ENCODE data around the gene VAV2.
A peak's percentile ranks its signal among the peaks of the same experiment; 100 is the strongest.

The VAV2 gene

GRCh38 chr9:133717113-133718031 lies 274.8 kb downstream of the VAV2 start:
- H3K4me1 ChIP-seq (ENCODE audit: insufficient read depth, low read length), result peaks cover 8% of the 10 kb centered on the region; the same call in 1 of the 2 replicates

GRCh38 chr9:133716564-133717112 lies 275.5 kb downstream of the VAV2 start:
- Histone ChIP-seq H3K27me3 (ENCODE audit: insufficient read depth, low read length) (no peaks in the 10 kb centered on the region), H3K9me3 (ENCODE audit: insufficient read depth, low read depth, low read length) (no peaks in the 10 kb centered on the region), H3K36me3 (ENCODE audit: insufficient read depth, low read length) (no peaks in the 10 kb centered on the region), H3K4me3 (ENCODE audit: low read length) (no peak overlapping the region), H3K4me1 (ENCODE audit: insufficient read depth, low read length) (peaks cover 8% of the 10 kb centered on the region; the same call in 1 of the 2 replicates), H3K27ac (ENCODE audit: low read depth, low read length) (no peak overlapping the region), H3K9ac (ENCODE audit: low read depth, low read length) (no peak overlapping the region)
- WGBS, result 82% methylated on average over 8 of the region's 8 CpGs

More at GRCh38 chr9:133717113-133718031, 274.8 kb downstream of the VAV2 start:
- Histone ChIP-seq H3K4me3 (ENCODE audit: low read length) (no peak overlapping the region), H3K36me3 (ENCODE audit: insufficient read depth, low read length) (no peaks in the 10 kb centered on the region), H3K27me3 (ENCODE audit: insufficient read depth, low read length) (no peaks in the 10 kb centered on the region), H3K9me3 (ENCODE audit: insufficient read depth, low read depth, low read length) (no peaks in the 10 kb centered on the region), H3K27ac (ENCODE audit: low read depth, low read length) (no peak overlapping the region), H3K9ac (ENCODE audit: low read depth, low read length) (no peak overlapping the region)
- WGBS, result 93% methylated on average over 20 of the region's 20 CpGs

- 85% methylated on average over 21 of the region's 21 CpGs for WGBS
- H3K9ac ChIP-seq (ENCODE audit: low read depth, low read length), result no peak overlapping the region
- H3K4me1 ChIP-seq (ENCODE audit: insufficient read depth, low read length), result peaks cover 8% of the 10 kb centered on the region; the same call in 1 of the 2 replicates
Measured at GRCh38 chr9:133715866-133716563, 276.1 kb downstream of the VAV2 start.

GRCh38 chr9:133715295-133715865 lies 276.7 kb downstream of the VAV2 start:
- no peak overlapping the region for H3K27ac ChIP-seq (ENCODE audit: low read depth, low read length)
- WGBS, result 73% methylated on average over 23 of the region's 23 CpGs

More at GRCh38 chr9:133715866-133716563, 276.1 kb downstream of the VAV2 start:
- Histone ChIP-seq H3K9me3 (ENCODE audit: insufficient read depth, low read depth, low read length) (no peaks in the 10 kb centered on the region), H3K27me3 (ENCODE audit: insufficient read depth, low read length) (no peaks in the 10 kb centered on the region), H3K4me3 (ENCODE audit: low read length) (no peak overlapping the region), H3K27ac (ENCODE audit: low read depth, low read length) (no peak overlapping the region), H3K36me3 (ENCODE audit: insufficient read depth, low read length) (no peaks in the 10 kb centered on the region)

GRCh38 chr9:133714606-133715294 lies 277.4 kb downstream of the VAV2 start:
- peaks cover 8% of the 10 kb centered on the region; the same call in 1 of the 2 replicates for H3K4me1 ChIP-seq (ENCODE audit: insufficient read depth, low read length)
- H3K36me3 ChIP-seq (ENCODE audit: insufficient read depth, low read length), result no peaks in the 10 kb centered on the region
- WGBS, result 80% methylated on average over 15 of the region's 15 CpGs
- H3K9ac ChIP-seq (ENCODE audit: low read depth, low read length), result peak overlapping the region; percentile 24; the same call in 1 of the 2 replicates
- H3K4me3 ChIP-seq (ENCODE audit: low read length), result no peak overlapping the region
- no peak overlapping the region for H3K27ac ChIP-seq (ENCODE audit: low read depth, low read length)
- H3K27me3 ChIP-seq (ENCODE audit: insufficient read depth, low read length), result no peaks in the 10 kb centered on the region
- no peaks in the 10 kb centered on the region for H3K9me3 ChIP-seq (ENCODE audit: insufficient read depth, low read depth, low read length)

More at GRCh38 chr9:133715295-133715865, 276.7 kb downstream of the VAV2 start:
- Histone ChIP-seq H3K36me3 (ENCODE audit: insufficient read depth, low read length) (no peaks in the 10 kb centered on the region), H3K4me1 (ENCODE audit: insufficient read depth, low read length) (peaks cover 8% of the 10 kb centered on the region; the same call in 1 of the 2 replicates), H3K9ac (ENCODE audit: low read depth, low read length) (peak overlapping the region; percentile 24; the same call in 1 of the 2 replicates), H3K4me3 (ENCODE audit: low read length) (no peak overlapping the region), H3K27me3 (ENCODE audit: insufficient read depth, low read length) (no peaks in the 10 kb centered on the region), H3K9me3 (ENCODE audit: insufficient read depth, low read depth, low read length) (no peaks in the 10 kb centered on the region)

GRCh38 chr9:133713960-133714495 lies 278.1 kb downstream of the VAV2 start:
- WGBS, result 89% methylated on average over 18 of the region's 18 CpGs
- Histone ChIP-seq H3K4me1 (ENCODE audit: insufficient read depth, low read length) (peaks cover 8% of the 10 kb centered on the region; the same call in 1 of the 2 replicates), H3K9ac (ENCODE audit: low read depth, low read length) (peak overlapping the region; percentile 5; the same call in 1 of the 2 replicates), H3K36me3 (ENCODE audit: insufficient read depth, low read length) (no peaks in the 10 kb centered on the region), H3K27ac (ENCODE audit: low read depth, low read length) (no peak overlapping the region; the same call in 1 of the 2 replicates), H3K4me3 (ENCODE audit: low read length) (no peak overlapping the region), H3K27me3 (ENCODE audit: insufficient read depth, low read length) (no peaks in the 10 kb centered on the region), H3K9me3 (ENCODE audit: insufficient read depth, low read depth, low read length) (no peaks in the 10 kb centered on the region)

GRCh38 chr9:133713150-133713959 lies 278.8 kb downstream of the VAV2 start:
- no peak overlapping the region for H3K4me3 ChIP-seq (ENCODE audit: low read length)
- no peaks in the 10 kb centered on the region for H3K36me3 ChIP-seq (ENCODE audit: insufficient read depth, low read length)
- H3K4me1 ChIP-seq (ENCODE audit: insufficient read depth, low read length), result peaks cover 8% of the 10 kb centered on the region; the same call in 1 of the 2 replicates
- H3K27me3 ChIP-seq (ENCODE audit: insufficient read depth, low read length), result no peaks in the 10 kb centered on the region
- peak overlapping the region; percentile 5; the same call in 1 of the 2 replicates for H3K9ac ChIP-seq (ENCODE audit: low read depth, low read length)
- no peak overlapping the region for H3K27ac ChIP-seq (ENCODE audit: low read depth, low read length)
- H3K9me3 ChIP-seq (ENCODE audit: insufficient read depth, low read depth, low read length), result no peaks in the 10 kb centered on the region
- 81% methylated on average over 25 of the region's 25 CpGs for WGBS

GRCh38 chr9:133712221-133713100 lies 279.7 kb downstream of the VAV2 start:
- Histone ChIP-seq H3K4me3 (ENCODE audit: low read length) (no peak overlapping the region), H3K4me1 (ENCODE audit: insufficient read depth, low read length) (peaks cover 8% of the 10 kb centered on the region; the same call in 1 of the 2 replicates), H3K27me3 (ENCODE audit: insufficient read depth, low read length) (no peaks in the 10 kb centered on the region), H3K36me3 (ENCODE audit: insufficient read depth, low read length) (no peaks in the 10 kb centered on the region), H3K9ac (ENCODE audit: low read depth, low read length) (no peak overlapping the region), H3K27ac (ENCODE audit: low read depth, low read length) (no peak overlapping the region), H3K9me3 (ENCODE audit: insufficient read depth, low read depth, low read length) (no peaks in the 10 kb centered on the region)
- 91% methylated on average over 22 of the region's 22 CpGs for WGBS

Data from HUES64 (cell line).